Left ventricle myocardium inferior (tissue), 1 donor: ENCODE results near the gene EIF2S1. TPM values are rescaled to one million over a fixed set of nuclear protein-coding genes. Genes with fewer than 3 reads are reported as not detected.

Experiments
- DNase-seq: peaks from one replicate; pipeline ENCODE4 v3.0.0-alpha.2; 2020
- H3K27ac ChIP-seq: fragments of 200-600 bp; replicated peaks from 2 replicates; pipeline ENCODE4 v1.8.0; 2021
- H3K27me3 ChIP-seq: fragments of 200-600 bp; 2 replicates; pipeline ENCODE4 v1.8.0; 2021; ENCODE audit warnings: low read depth
- H3K36me3 ChIP-seq: fragments of 200-600 bp; 2 replicates; pipeline ENCODE4 v1.8.0; 2021
- H3K4me1 ChIP-seq: fragments of 200-600 bp; 2 replicates; pipeline ENCODE4 v1.8.0; 2021
- H3K4me3 ChIP-seq: fragments of 200-600 bp; 2 replicates; pipeline ENCODE4 v1.8.0; 2021; ENCODE audit warnings: mild to moderate bottlenecking, moderate library complexity
- H3K9me3 ChIP-seq: fragments of 200-600 bp; replicated peaks from 2 replicates; pipeline ENCODE4 v1.8.0; 2021
- CTCF ChIP-seq: fragments of 200-600 bp; IDR thresholded peaks from 2 replicates; pipeline ENCODE4 v1.8.0; 2021; ENCODE audit warnings: antibody characterized with exemption, mild to moderate bottlenecking, borderline replicate concordance
- intact Hi-C: fragments of 100-400 bp; cut with micrococcal nuclease; formaldehyde crosslinking; loops from one replicate; pipeline ENCODE4 v1.11.0; 2022
- total RNA-seq: library from RNA; stranded (reverse); fragmentation: NEBNext Ultra II Directional; extraction: Animal tissue kit (Norgen Biotek cat#: 25700); gene quantifications from one replicate; pipeline ENCODE4 v1.2.1, GENCODE V29; 2021
- donor health status: DM: no; HTN: yes; CAD: no; lungs with severe emphysema.

The EIF2S1 gene
- total RNA-seq, 1 donor from 2014 or later = 92.7 TPM

- H3K4me1 ChIP-seq = peaks cover 19% of the 10 kb centered on the region
- no peaks in the 10 kb centered on the region for H3K9me3 ChIP-seq
- no peak for DNase-seq
- H3K27ac ChIP-seq = no peak overlapping the region
- H3K4me3 ChIP-seq = no peak overlapping the region
- intact Hi-C loops = no loop called here
- no peaks in the 10 kb centered on the region for H3K36me3 ChIP-seq
- H3K27me3 ChIP-seq = peaks cover 3% of the 10 kb centered on the region
- no peak for TF ChIP-seq CTCF
Measured at GRCh38 chr14:67432050-67432564, 72.0 kb downstream of the EIF2S1 start.

- intact Hi-C loops = no loop called here
- Histone ChIP-seq H3K4me3 (no peak overlapping the region), H3K9me3 (no peaks in the 10 kb centered on the region), H3K4me1 (peaks cover 4% of the 10 kb centered on the region), H3K27ac (no peak overlapping the region), H3K36me3 (no peaks in the 10 kb centered on the region), H3K27me3 (peaks cover 7% of the 10 kb centered on the region)
- TF ChIP-seq CTCF = no peak
- no peak for DNase-seq
Measured at GRCh38 chr14:67435603-67436002, 75.5 kb downstream of the EIF2S1 start.

Other genes with a start within 250 kb of the EIF2S1 start
- not detected for gene GARIN2, start 170.9 kb upstream of the EIF2S1 start, total RNA-seq
- gene PALS1, start 118.9 kb upstream of the EIF2S1 start, total RNA-seq = 14.3 TPM
- gene ATP6V1D, start 524 bp upstream of the EIF2S1 start, total RNA-seq = 185 TPM
- not detected for gene PLEK2, start 51.8 kb downstream of the EIF2S1 start, total RNA-seq
- 1.4 TPM for gene TMEM229B, start 128.4 kb downstream of the EIF2S1 start, total RNA-seq
- 3.7 TPM for gene PLEKHH1, start 173.0 kb downstream of the EIF2S1 start, total RNA-seq
- 12.8 TPM for gene PIGH, start 239.9 kb downstream of the EIF2S1 start, total RNA-seq